ENCODE results near the gene PPM1N. TPM values are rescaled to one million over a fixed set of nuclear protein-coding genes. Genes with fewer than 3 reads are reported as not detected.

PPM1N gene
- total RNA-seq, 1 experiment from 2014 or later, result 5.2 TPM

GRCh38 chr19:45499196-45500180, 1.2 kb downstream of the PPM1N start (continued):
- TF ChIP-seq POLR2A (IDR thresholded peaks at IDR 0.05; ENCODE audit: borderline replicate concordance, extremely low read depth, insufficient read depth, insufficient read length) (no peak), SP1 (IDR thresholded peaks at IDR 0.05; ENCODE audit: low read depth) (no peak)

GRCh38 chr19:45500918-45501729, 2.9 kb downstream of the PPM1N start:
- ChIA-PET POLR2A (no interaction called here), RAD21 (ENCODE audit: low non-redundant PET in 1 of 2, low total read pairs in 2 of 2, uncharacterized antibody in 2 of 2, unreplicated experiment in 2 of 2) (no interaction called here), CTCF (no interaction called here)
- H3K4me1 ChIP-seq (ENCODE audit: control insufficient read depth in 1 of 2, insufficient read depth in 2 of 2, low read length in 2 of 2), result peaks cover 29 to 44% of the 10 kb centered on the region in 2 experiments; a peak in 3 of 4 replicates
- H3K27me3 ChIP-seq (ENCODE audit: insufficient read depth, low read length), result peaks cover 1% of the 10 kb centered on the region; the same call in 1 of the 2 replicates
- TF ChIP-seq JUND (IDR thresholded peaks at IDR 0.05) (no peak), SP1 (IDR thresholded peaks at IDR 0.05; ENCODE audit: low read depth) (no peak), TCF7L2 (IDR thresholded peaks at IDR 0.05; ENCODE audit: borderline replicate concordance, extremely low read depth, insufficient read depth, insufficient read length) (no peak), YY1 (IDR thresholded peaks at IDR 0.05; ENCODE audit: extremely low read depth, insufficient replicate concordance, low read depth, low read length) (no peak), EZH2phosphoT487 (IDR thresholded peaks at IDR 0.05; ENCODE audit: borderline replicate concordance) (no peak), SRF (IDR thresholded peaks at IDR 0.05; ENCODE audit: low read depth) (no peak), FOSL1 (IDR thresholded peaks at IDR 0.05; ENCODE audit: low read depth) (no peak), RAD21 (IDR thresholded peaks at IDR 0.05; ENCODE audit: low read depth) (no peak)
- TF ChIP-seq, protein P1, sequence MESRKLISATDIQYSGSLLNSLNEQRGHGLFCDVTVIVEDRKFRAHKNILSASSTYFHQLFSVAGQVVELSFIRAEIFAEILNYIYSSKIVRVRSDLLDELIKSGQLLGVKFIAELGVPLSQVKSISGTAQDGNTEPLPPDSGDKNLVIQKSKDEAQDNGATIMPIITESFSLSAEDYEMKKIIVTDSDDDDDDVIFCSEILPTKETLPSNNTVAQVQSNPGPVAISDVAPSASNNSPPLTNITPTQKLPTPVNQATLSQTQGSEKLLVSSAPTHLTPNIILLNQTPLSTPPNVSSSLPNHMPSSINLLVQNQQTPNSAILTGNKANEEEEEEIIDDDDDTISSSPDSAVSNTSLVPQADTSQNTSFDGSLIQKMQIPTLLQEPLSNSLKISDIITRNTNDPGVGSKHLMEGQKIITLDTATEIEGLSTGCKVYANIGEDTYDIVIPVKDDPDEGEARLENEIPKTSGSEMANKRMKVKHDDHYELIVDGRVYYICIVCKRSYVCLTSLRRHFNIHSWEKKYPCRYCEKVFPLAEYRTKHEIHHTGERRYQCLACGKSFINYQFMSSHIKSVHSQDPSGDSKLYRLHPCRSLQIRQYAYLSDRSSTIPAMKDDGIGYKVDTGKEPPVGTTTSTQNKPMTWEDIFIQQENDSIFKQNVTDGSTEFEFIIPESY (IDR thresholded peaks at IDR 0.05; ENCODE audit: extremely low read depth, insufficient replicate concordance, low read length), result no peak
- TF ChIP-seq, protein P2, sequence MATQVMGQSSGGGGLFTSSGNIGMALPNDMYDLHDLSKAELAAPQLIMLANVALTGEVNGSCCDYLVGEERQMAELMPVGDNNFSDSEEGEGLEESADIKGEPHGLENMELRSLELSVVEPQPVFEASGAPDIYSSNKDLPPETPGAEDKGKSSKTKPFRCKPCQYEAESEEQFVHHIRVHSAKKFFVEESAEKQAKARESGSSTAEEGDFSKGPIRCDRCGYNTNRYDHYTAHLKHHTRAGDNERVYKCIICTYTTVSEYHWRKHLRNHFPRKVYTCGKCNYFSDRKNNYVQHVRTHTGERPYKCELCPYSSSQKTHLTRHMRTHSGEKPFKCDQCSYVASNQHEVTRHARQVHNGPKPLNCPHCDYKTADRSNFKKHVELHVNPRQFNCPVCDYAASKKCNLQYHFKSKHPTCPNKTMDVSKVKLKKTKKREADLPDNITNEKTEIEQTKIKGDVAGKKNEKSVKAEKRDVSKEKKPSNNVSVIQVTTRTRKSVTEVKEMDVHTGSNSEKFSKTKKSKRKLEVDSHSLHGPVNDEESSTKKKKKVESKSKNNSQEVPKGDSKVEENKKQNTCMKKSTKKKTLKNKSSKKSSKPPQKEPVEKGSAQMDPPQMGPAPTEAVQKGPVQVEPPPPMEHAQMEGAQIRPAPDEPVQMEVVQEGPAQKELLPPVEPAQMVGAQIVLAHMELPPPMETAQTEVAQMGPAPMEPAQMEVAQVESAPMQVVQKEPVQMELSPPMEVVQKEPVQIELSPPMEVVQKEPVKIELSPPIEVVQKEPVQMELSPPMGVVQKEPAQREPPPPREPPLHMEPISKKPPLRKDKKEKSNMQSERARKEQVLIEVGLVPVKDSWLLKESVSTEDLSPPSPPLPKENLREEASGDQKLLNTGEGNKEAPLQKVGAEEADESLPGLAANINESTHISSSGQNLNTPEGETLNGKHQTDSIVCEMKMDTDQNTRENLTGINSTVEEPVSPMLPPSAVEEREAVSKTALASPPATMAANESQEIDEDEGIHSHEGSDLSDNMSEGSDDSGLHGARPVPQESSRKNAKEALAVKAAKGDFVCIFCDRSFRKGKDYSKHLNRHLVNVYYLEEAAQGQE (IDR thresholded peaks at IDR 0.05; ENCODE audit: low read depth), result no peak
- no peaks in the 10 kb centered on the region for H3K79me2 ChIP-seq (ENCODE audit: insufficient read depth, low read length)
- H2AFZ ChIP-seq (ENCODE audit: low read depth, low read length, poor library complexity, severe bottlenecking), result no peak overlapping the region
- no peak overlapping the region for H3K27ac ChIP-seq (ENCODE audit: low read depth, low read length)
- no peaks in the 10 kb centered on the region for H3K9me2 ChIP-seq (ENCODE audit: insufficient read depth)
- no peaks in the 10 kb centered on the region for H3K36me3 ChIP-seq (ENCODE audit: control insufficient read depth in 1 of 2, insufficient read depth in 2 of 2, low read length in 2 of 2)
- H3K4me3 ChIP-seq (replicated peaks in 1 of 2; ENCODE audit: low read depth in 1 of 2, low read length in 2 of 2), result no peak overlapping the region
- intact Hi-C loops (cut with micrococcal nuclease), result no loop called here
- no peaks in the 10 kb centered on the region for H4K20me1 ChIP-seq (ENCODE audit: insufficient read depth)
- H3K4me2 ChIP-seq (ENCODE audit: low read length), result no peak overlapping the region
- BruUV-seq (replicated peaks), result no TSS peak
- H3K9me3 ChIP-seq (ENCODE audit: control insufficient read depth in 1 of 2, insufficient read depth in 1 of 2, low read depth in 1 of 2, low read length in 2 of 2), result no peaks in the 10 kb centered on the region
- H3K9ac ChIP-seq (ENCODE audit: low read length), result no peak overlapping the region
- no peak for ATAC-seq
- no peak for DNase-seq (ENCODE audit: low read depth, low spot score)
